A673 (cell line): Measurements from ENCODE around the gene SPIRE1.

ENCODE experiments used
- EZH2 ChIP-seq: fragments of 200-600 bp; sonication (generic); IDR thresholded peaks from 2 replicates; pipeline ENCODE4 v1.6.1; 2017; ENCODE audit warnings: borderline replicate concordance, low read depth, mild to moderate bottlenecking, mixed read lengths, antibody characterized with exemption, low read length; ENCODE audit not compliant: poor library complexity, severe bottlenecking
- TF ChIP-seq, protein P1 (sequence below): fragments of 300-800, 200-600 bp; sonication (generic); conservative IDR thresholded peaks from 2 replicates; pipeline ENCODE4 v1.5.1; 2017; ENCODE audit warnings: low read depth, mild to moderate bottlenecking, antibody characterized with exemption, low read length, moderate library complexity, mixed read lengths

DNA sequence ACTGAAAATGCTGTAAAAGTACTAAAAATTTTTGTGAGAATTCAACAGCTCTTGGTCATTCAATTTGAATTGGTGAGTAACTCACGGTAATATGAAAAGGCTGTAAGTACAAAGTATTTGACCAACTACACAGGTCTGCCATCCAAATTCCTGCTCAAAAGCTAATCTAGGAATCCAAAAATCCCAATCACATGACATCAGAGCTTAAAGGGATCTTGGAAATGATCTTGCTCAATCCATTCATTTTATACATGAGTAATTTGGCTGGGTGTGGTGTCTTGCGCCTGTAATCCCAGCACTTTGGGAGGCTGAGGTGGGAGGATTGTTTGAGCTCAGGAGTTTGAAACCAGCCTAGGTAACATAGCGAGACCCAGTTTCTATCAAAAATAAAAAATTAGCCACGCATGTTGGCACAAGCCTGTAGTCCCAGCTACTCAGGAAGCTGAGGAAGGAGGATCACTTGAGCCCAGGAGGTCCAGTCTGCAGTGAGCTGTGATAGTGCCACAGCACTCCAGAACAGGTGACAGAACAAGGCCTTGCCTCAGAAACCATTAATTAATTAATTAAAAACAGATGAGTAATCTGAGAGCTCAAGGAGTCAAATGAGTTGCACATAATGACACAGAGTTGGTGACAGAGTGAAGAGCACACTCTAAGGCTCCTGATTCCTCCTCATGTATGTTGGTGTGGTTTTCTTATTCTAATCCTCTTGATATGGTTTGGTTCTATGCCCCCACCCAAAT lies 19.8 kb downstream of the SPIRE1 start:
- TF ChIP-seq, protein P1, sequence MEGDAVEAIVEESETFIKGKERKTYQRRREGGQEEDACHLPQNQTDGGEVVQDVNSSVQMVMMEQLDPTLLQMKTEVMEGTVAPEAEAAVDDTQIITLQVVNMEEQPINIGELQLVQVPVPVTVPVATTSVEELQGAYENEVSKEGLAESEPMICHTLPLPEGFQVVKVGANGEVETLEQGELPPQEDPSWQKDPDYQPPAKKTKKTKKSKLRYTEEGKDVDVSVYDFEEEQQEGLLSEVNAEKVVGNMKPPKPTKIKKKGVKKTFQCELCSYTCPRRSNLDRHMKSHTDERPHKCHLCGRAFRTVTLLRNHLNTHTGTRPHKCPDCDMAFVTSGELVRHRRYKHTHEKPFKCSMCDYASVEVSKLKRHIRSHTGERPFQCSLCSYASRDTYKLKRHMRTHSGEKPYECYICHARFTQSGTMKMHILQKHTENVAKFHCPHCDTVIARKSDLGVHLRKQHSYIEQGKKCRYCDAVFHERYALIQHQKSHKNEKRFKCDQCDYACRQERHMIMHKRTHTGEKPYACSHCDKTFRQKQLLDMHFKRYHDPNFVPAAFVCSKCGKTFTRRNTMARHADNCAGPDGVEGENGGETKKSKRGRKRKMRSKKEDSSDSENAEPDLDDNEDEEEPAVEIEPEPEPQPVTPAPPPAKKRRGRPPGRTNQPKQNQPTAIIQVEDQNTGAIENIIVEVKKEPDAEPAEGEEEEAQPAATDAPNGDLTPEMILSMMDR = no peak
- TF ChIP-seq EZH2 = no peak
